Ascending aorta (tissue), 2 donors: Measurements from ENCODE around the gene DET1. TPM values are rescaled to one million over a fixed set of nuclear protein-coding genes. Genes with fewer than 3 reads are reported as not detected.

ENCODE experiments used
- DNase-seq, 2 donors: peaks; one replicate each; pipeline ENCODE4 v3.0.0-alpha.2; 2019; ENCODE audit warnings: low spot score in 2 of 2
- H3K27ac ChIP-seq, 2 donors: fragments of 200-600 bp; sonication (generic); one replicate each; pipeline ENCODE4 v1.5.1; 2016 to 2017; ENCODE audit warnings: mild to moderate bottlenecking in 1 of 2
- H3K27me3 ChIP-seq: fragments of 200-600 bp; sonication (generic); one replicate; pipeline ENCODE4 v1.5.1; 2017
- H3K36me3 ChIP-seq, 2 donors: fragments of 200-600 bp; sonication (generic); one replicate each; pipeline ENCODE4 v1.5.1; 2016
- H3K4me1 ChIP-seq, 2 donors: fragments of 200-600 bp; sonication (generic); one replicate each; pipeline ENCODE4 v1.5.1; 2016 to 2017; ENCODE audit warnings: mild to moderate bottlenecking in 1 of 2
- H3K4me3 ChIP-seq, 2 donors: fragments of 200-600 bp; sonication (generic); one replicate each; pipeline ENCODE4 v1.5.1; 2016 to 2017; ENCODE audit warnings: mild to moderate bottlenecking in 1 of 2
- H3K9me3 ChIP-seq, 2 donors: fragments of 200-600 bp; sonication (generic); one replicate each; pipeline ENCODE4 v1.5.1; 2016
- intact Hi-C: fragments of 100-400 bp; cut with DNase I; formaldehyde crosslinking; loops from one replicate; pipeline ENCODE4 v1.15.1; 2023
- total RNA-seq: library from RNA; depleted of rRNA; stranded (reverse); fragments of >200 nt; gene quantifications from one replicate; pipeline ENCODE4 v1.1.0, GENCODE V29; 2016
- TF ChIP-seq, protein P1 (sequence below), 3 experiments: fragments of 200-600 bp in 2 of 3; fragments of 450-650 bp in 1 of 3; sonication (generic) in 2 of 3; IDR thresholded peaks; one replicate each; pipeline ENCODE4 v1.5.1; 2016 to 2019; ENCODE audit warnings: antibody characterized with exemption in 3 of 3, mild to moderate bottlenecking in 1 of 3, moderate library complexity in 1 of 3

Gene DET1
- total RNA-seq, 1 donor from 2014 or later: 1.6 TPM

DNA sequence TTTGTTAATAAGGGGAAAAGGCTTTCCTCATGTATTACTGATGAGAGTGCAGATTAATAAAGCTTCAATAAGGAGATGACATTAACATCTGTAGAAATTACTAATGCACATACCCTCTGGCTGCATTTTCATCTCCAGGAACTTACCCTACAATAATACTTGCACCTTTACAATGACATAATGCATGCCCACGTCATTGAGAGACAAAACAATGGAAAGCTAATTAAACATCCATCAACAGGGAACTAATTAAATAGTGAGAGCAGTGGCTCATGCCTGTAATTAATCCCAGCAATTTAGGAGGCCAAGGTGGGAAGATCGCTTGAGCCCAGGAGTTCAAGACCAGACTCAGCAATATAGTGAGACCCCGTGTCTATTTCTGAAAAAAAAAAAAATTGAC, 32.8 kb upstream of the DET1 start:
- H3K4me1 ChIP-seq: no peaks in the 10 kb centered on the region
- intact Hi-C loops: no loop called here
- H3K9me3 ChIP-seq: no peaks in the 10 kb centered on the region
- H3K36me3 ChIP-seq: no peaks in the 10 kb centered on the region
- no peak for DNase-seq
- no peak overlapping the region for H3K27ac ChIP-seq
- no peaks in the 10 kb centered on the region for H3K27me3 ChIP-seq
- H3K4me3 ChIP-seq: no peak overlapping the region
- TF ChIP-seq, protein P1, sequence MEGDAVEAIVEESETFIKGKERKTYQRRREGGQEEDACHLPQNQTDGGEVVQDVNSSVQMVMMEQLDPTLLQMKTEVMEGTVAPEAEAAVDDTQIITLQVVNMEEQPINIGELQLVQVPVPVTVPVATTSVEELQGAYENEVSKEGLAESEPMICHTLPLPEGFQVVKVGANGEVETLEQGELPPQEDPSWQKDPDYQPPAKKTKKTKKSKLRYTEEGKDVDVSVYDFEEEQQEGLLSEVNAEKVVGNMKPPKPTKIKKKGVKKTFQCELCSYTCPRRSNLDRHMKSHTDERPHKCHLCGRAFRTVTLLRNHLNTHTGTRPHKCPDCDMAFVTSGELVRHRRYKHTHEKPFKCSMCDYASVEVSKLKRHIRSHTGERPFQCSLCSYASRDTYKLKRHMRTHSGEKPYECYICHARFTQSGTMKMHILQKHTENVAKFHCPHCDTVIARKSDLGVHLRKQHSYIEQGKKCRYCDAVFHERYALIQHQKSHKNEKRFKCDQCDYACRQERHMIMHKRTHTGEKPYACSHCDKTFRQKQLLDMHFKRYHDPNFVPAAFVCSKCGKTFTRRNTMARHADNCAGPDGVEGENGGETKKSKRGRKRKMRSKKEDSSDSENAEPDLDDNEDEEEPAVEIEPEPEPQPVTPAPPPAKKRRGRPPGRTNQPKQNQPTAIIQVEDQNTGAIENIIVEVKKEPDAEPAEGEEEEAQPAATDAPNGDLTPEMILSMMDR (IDR thresholded peaks at IDR 0.05): no peak

DNA sequence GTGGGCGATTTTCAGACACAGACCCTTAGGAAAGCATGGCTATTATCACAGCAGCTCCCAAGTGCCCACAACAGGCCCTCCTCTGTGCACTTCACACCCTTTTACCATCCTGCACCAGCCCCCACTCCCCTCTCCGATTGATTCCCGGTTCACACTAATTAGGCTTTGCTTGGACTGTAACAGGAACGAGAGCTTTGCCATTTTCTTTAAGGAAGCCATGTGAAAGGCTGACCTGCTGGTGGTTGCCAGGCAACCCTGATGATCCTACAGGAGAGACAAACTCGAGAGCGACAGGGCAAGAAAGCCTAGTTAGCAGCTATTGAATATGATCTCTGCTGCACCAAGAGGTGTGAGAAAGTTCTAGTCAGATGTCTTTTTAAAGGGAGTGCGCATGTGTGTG, 28.2 kb upstream of the DET1 start:
- Histone ChIP-seq H3K4me3 (no peak overlapping the region), H3K27ac (no peak overlapping the region), H3K4me1 (no peaks in the 10 kb centered on the region), H3K9me3 (no peaks in the 10 kb centered on the region), H3K27me3 (no peaks in the 10 kb centered on the region), H3K36me3 (no peaks in the 10 kb centered on the region)
- TF ChIP-seq, protein P1 (IDR thresholded peaks at IDR 0.05): no peak
- DNase-seq: no peak
- intact Hi-C loops: no loop called here

DNA sequence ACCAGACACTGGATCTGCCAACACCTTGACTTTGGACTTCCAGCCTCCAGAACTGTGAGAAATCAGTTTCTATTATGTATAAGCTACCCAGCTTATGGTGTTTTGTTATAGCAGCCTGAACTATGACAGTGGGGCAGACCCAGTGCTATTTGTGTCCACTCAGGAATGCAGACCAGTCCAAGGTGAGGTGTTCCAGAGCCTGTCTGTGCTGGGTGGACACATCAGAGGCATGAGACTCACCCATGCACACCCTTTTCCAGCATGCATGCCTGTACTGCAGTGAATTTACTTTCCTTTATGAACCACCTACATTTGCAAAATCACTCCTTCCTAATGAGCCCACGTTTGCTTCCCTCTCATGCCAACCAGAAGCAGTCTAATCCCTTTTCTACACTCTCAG, 27.6 kb upstream of the DET1 start:
- no peaks in the 10 kb centered on the region for H3K36me3 ChIP-seq
- intact Hi-C loops: no loop called here

DNA sequence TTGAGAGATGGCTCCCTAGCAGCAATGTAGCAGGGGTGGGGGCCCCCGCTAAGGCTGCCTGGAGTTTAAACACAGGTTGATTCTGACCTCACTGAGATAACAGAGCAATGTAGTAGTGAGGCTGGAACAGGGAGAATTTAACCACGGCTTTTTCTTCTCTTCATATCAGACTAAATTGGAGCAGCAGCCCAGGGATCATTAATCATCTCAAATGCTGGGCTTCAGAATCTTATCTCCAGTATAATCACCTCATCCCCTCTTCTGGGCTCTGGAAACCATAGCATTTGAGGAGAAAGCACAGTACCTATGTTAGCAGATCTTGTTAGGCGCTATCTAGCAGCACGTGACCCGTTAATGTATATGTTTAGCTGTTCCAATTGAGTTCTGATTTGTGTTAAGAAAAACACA, 25.4 kb upstream of the DET1 start:
- TF ChIP-seq, protein P1 (IDR thresholded peaks at IDR 0.05): no peak
- Histone ChIP-seq H3K4me3 (no peak overlapping the region), H3K4me1 (no peaks in the 10 kb centered on the region), H3K36me3 (no peaks in the 10 kb centered on the region), H3K9me3 (no peaks in the 10 kb centered on the region), H3K27ac (no peak overlapping the region), H3K27me3 (no peaks in the 10 kb centered on the region)
- intact Hi-C loops: no loop called here
- DNase-seq: no peak

More for the DNA sequence above, 27.6 kb upstream of the DET1 start:
- Histone ChIP-seq H3K4me1 (no peaks in the 10 kb centered on the region), H3K4me3 (no peak overlapping the region), H3K27ac (no peak overlapping the region), H3K9me3 (no peaks in the 10 kb centered on the region), H3K27me3 (no peaks in the 10 kb centered on the region)
- DNase-seq: no peak
- TF ChIP-seq, protein P1 (IDR thresholded peaks at IDR 0.05): no peak

DNA sequence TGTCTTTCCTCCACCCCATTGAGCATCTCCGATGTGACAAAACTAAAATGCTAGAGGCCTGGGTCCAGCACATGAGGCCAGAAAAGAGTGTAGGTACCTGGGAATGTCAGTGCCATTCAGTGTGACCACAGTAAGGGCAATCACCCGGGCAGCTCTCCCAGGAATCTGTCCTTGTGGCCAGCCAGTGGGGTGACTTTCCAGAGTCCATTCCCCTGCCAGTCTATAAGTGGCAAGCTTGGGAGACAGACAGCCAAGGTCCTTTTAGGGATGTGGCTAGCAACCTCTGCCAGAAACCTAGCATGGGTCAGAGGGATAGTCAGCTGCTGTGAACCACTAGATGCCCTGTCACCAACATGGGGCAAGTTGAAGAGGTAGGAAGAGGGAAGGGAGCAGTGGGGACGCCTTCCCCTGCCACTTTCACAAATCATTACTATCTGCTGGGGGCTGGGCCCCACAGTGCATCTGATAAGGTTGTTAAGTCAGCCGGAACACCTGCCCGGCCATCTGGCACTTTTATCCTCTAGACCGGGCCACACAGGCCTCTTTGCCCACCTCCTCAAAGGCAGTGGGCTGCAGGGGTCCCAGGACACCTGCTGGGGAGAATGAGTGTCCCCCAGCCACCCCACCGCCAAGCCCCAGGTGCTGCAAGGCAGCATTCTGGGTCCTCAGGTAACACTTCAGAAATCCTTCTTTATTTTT, 24.8 kb upstream of the DET1 start:
- Histone ChIP-seq H3K9me3 (no peaks in the 10 kb centered on the region), H3K27ac (no peak overlapping the region), H3K4me3 (no peak overlapping the region), H3K27me3 (no peaks in the 10 kb centered on the region), H3K4me1 (no peaks in the 10 kb centered on the region), H3K36me3 (no peaks in the 10 kb centered on the region)
- intact Hi-C loops: no loop called here
- TF ChIP-seq, protein P1 (IDR thresholded peaks at IDR 0.05): no peak
- no peak for DNase-seq

DNA sequence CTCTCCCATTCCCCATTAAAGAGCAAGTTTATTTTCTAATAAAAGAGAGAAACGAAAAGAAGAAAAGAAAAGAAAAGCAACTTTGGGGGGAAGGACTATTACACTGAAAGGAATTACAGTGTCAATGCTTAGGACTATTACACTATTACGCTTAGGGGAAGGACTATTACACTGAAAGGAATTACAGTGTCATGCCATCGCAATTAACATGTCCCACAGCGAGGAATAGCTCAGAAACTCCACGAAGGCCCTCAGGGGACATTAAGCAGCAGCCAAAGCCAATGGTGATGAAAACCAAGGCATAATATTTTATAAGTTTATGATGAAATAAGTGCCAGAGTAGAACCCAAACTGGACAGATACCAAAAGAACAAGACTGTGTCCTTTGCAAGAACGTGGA, 22.1 kb upstream of the DET1 start:
- no peak overlapping the region for H3K4me3 ChIP-seq
- intact Hi-C loops: no loop called here
- no peak overlapping the region for H3K27ac ChIP-seq
- DNase-seq: no peak
- H3K36me3 ChIP-seq: no peaks in the 10 kb centered on the region
- H3K9me3 ChIP-seq: no peaks in the 10 kb centered on the region
- TF ChIP-seq, protein P1 (IDR thresholded peaks at IDR 0.05): no peak
- no peaks in the 10 kb centered on the region for H3K27me3 ChIP-seq
- no peaks in the 10 kb centered on the region for H3K4me1 ChIP-seq
